A549 (cell line): ENCODE data around the gene SLC6A7. TPM values are rescaled to one million over a fixed set of nuclear protein-coding genes. Genes with fewer than 3 reads are reported as not detected.

ENCODE experiments used
- ATAC-seq, 2 experiments: fragments of 200-7000 bp in 1 of 2; fragments of >200 bp in 1 of 2; cut with Nextera tagmentation in 1 of 2; cut with Tn5 transposase in 1 of 2; 3 replicates each; pipeline versions ENCODE4 v1.8.0 to v1.9.1; 2018 to 2020; ENCODE audit warnings: mild to moderate bottlenecking in 1 of 2, moderate library complexity in 1 of 2
- CTCF ChIA-PET: fragments of 300-600 bp; sonication (Branson Sonifier 250); formaldehyde crosslinking; extraction: SDS; loops from one replicate; lab custom pipeline; 2021; ENCODE audit warnings: antibody characterized with exemption, inconsistent platforms; lab: Yijun Ruan, JAX
- POLR2A ChIA-PET: fragments of 350-600 bp; formaldehyde crosslinking; extraction: SDS; loops from one replicate; lab custom pipeline; 2021; ENCODE audit warnings: antibody characterized with exemption, inconsistent platforms; lab: Yijun Ruan, JAX
- DNase-seq, 2 experiments: peaks; one replicate each; pipeline versions ENCODE4 v3.0.0 to v3.0.0-alpha.2; 2011 to 2016; ENCODE audit warnings: low read depth in 1 of 2, low spot score in 1 of 2
- FAIRE-seq: peaks from 2 replicates; lab custom pipeline; 2011; peaks lifted over from hg19 to GRCh38; lab: Jason Lieb, UNC
- H3K27ac ChIP-seq, 2 experiments: fragments of >200 bp; sonication (Bioruptor Twin); formaldehyde crosslinking; 3 replicates each; pipeline ENCODE4 v1.5.1; 2016 to 2017
- H3K4me1 ChIP-seq: fragments of >200 bp; sonication (Bioruptor Twin); formaldehyde crosslinking; 3 replicates; pipeline ENCODE4 v1.6.1; 2016
- H3K4me2 ChIP-seq: fragments of >200 bp; sonication (Bioruptor Twin); formaldehyde crosslinking; 3 replicates; pipeline ENCODE4 v1.6.1; 2016
- H3K4me3 ChIP-seq: fragments of >200 bp; sonication (Bioruptor Twin); formaldehyde crosslinking; 3 replicates; pipeline ENCODE4 v1.5.1; 2016
- H3K9me3 ChIP-seq: fragments of >200 bp; sonication (Bioruptor Twin); formaldehyde crosslinking; 3 replicates; pipeline ENCODE4 v1.6.1; 2016
- CBX8 ChIP-seq: fragments of 200-600 bp; sonication (generic); IDR thresholded peaks from 2 replicates; pipeline ENCODE4 v1.6.1; 2016
- CEBPB ChIP-seq, 2 experiments: fragments of >200 bp in 1 of 2; sonication (Bioruptor Twin) in 1 of 2; formaldehyde crosslinking in 1 of 2; IDR thresholded peaks; 2 replicates each; pipeline ENCODE4 v1.6.1; 2012 to 2016
- EHF ChIP-seq: fragments of 250-450 bp; sonication (Bioruptor Pico); IDR thresholded peaks from 2 replicates; pipeline ENCODE4 v1.5.0; 2020; ENCODE audit warnings: mild to moderate bottlenecking
- EHMT2 ChIP-seq: fragments of 200-600 bp; sonication (generic); IDR thresholded peaks from 2 replicates; pipeline ENCODE4 v1.6.1; 2016; ENCODE audit warnings: antibody characterized with exemption, low read depth, mild to moderate bottlenecking, moderate library complexity
- ESRRA ChIP-seq: fragments of 150-350 bp; IDR thresholded peaks from 2 replicates; pipeline ENCODE4 v1.6.1; 2014; ENCODE audit warnings: mild to moderate bottlenecking, low read length, borderline replicate concordance
- FOSL2 ChIP-seq, 2 experiments: fragments of 450-650 bp in 1 of 2; fragments of >200 bp in 1 of 2; sonication (Bioruptor Twin) in 1 of 2; formaldehyde crosslinking; IDR thresholded peaks; 2 replicates each; pipeline versions ENCODE4 v1.5.0 to v1.6.1; 2016 to 2020; ENCODE audit warnings: mild to moderate bottlenecking in 1 of 2, moderate library complexity in 1 of 2
- GATA3 ChIP-seq: IDR thresholded peaks from 2 replicates; pipeline ENCODE4 v1.6.1; 2012; ENCODE audit warnings: borderline replicate concordance
- HEYL ChIP-seq: fragments of 250-450 bp; sonication (Bioruptor Pico); IDR thresholded peaks from 2 replicates; pipeline ENCODE4 v1.8.0; 2021; ENCODE audit warnings: mild to moderate bottlenecking, moderate library complexity
- HOXB5 ChIP-seq: fragments of 250-450 bp; sonication (Bioruptor Pico); IDR thresholded peaks from 2 replicates; pipeline ENCODE4 v1.5.0; 2020; ENCODE audit warnings: mild to moderate bottlenecking, moderate library complexity
- KDM1A ChIP-seq: fragments of 200-600 bp; sonication (generic); IDR thresholded peaks from 2 replicates; pipeline ENCODE4 v1.6.1; 2016; ENCODE audit warnings: low read depth, mild to moderate bottlenecking
- NPAS2 ChIP-seq: fragments of 250-450 bp; sonication (Bioruptor Pico); IDR thresholded peaks from 2 replicates; pipeline ENCODE4 v1.8.0; 2022; ENCODE audit warnings: mild to moderate bottlenecking, moderate library complexity, borderline replicate concordance
- NR3C1 ChIP-seq: fragments of >200 bp; sonication (Bioruptor Twin); formaldehyde crosslinking; IDR thresholded peaks from 3 replicates; pipeline ENCODE4 v1.6.1; 2017
- POLR2A ChIP-seq: IDR thresholded peaks from 2 replicates; pipeline ENCODE4 v1.6.1; 2012; ENCODE audit warnings: mild to moderate bottlenecking, low read length
- SREBF2 ChIP-seq: fragments of 450-650 bp; IDR thresholded peaks from 2 replicates; pipeline ENCODE4 v1.6.1; 2014; ENCODE audit warnings: mild to moderate bottlenecking, moderate library complexity
- TFCP2L1 ChIP-seq: fragments of 250-450 bp; sonication (Bioruptor Pico); IDR thresholded peaks from 2 replicates; pipeline ENCODE4 v1.5.0; 2021; ENCODE audit warnings: mild to moderate bottlenecking
- TP53 ChIP-seq: fragments of 250-450 bp; sonication (Bioruptor Pico); IDR thresholded peaks from 2 replicates; pipeline ENCODE4 v1.5.0; 2021; ENCODE audit warnings: mild to moderate bottlenecking, moderate library complexity
- ZC3H11A ChIP-seq: fragments of 450-650 bp; IDR thresholded peaks from 2 replicates; pipeline ENCODE4 v1.6.1; 2014; ENCODE audit warnings: antibody characterized with exemption, mild to moderate bottlenecking
- WGBS: methylation state at CpG from one replicate; pipeline ENCODE4 v1.1.6; 2017; ENCODE audit errors: missing lambda C conversion rate; 5-methylcytosine and 5-hydroxymethylcytosine counted together
- polyA plus RNA-seq, 4 experiments: library from polyadenylated mRNA; depleted of rRNA in 3 of 4; stranded (reverse); fragments of >200 nt; fragmentation: RNase III in 1 of 4; extraction: RNeasy Plus Mini Kit Qiagen cat#74134 plus additional on column Dnase treatment in 1 of 4; gene quantifications; 2 replicates in 3 of 4; 3 replicates in 1 of 4; pipeline ENCODE4 v1.2.3, GENCODE V29; 2011 to 2017
- TF ChIP-seq, protein P1 (sequence below): fragments of >200 bp; sonication (Bioruptor Twin); formaldehyde crosslinking; IDR thresholded peaks from 3 replicates; pipeline ENCODE4 v1.5.1; 2016
- TF ChIP-seq, protein P2 (sequence below): IDR thresholded peaks from 2 replicates; pipeline ENCODE4 v1.6.1; 2012
- TF ChIP-seq, protein P3 (sequence below): fragments of 200-600 bp; sonication (generic); IDR thresholded peaks from 2 replicates; pipeline ENCODE4 v1.6.1; 2016; ENCODE audit warnings: antibody characterized with exemption, mild to moderate bottlenecking, moderate library complexity
- TF ChIP-seq, protein P4 (sequence below): IDR thresholded peaks from 2 replicates; pipeline ENCODE4 v1.6.1; 2012; ENCODE audit warnings: low read depth, borderline replicate concordance

SLC6A7 gene
- polyA plus RNA-seq, 2 of the 4 experiments (the other 2 are of a cell fraction), result not detected

DNA sequence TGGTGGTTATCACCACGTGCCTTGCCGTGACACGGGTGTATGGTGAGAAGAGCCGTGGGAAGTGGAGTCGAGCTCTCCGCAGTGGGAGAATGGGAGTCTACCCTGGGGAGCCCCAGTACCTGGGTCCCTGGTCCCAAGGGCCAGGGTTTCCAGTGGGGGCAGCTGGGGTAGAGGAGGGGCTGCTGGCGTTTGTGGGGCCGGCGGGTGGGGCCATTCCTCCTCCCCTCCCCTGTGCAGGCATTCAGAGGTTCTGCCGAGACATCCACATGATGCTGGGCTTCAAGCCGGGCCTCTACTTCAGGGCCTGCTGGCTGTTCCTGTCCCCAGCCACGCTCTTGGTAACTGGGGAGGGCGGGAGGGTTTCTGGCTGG, 14.7 kb downstream of the SLC6A7 start:
- H3K4me2 ChIP-seq, result no peak overlapping the region
- H3K4me3 ChIP-seq, result no peak overlapping the region
- DNase-seq, result no peak
- CTCF ChIA-PET, result interaction anchor here (1.5 to 6.7 kb wide), 2 partner anchors 13 to 75 kb away, joined by 4 to 57 read pairs; no protein-coding TSS in a partner anchor
- TF ChIP-seq, protein P1, sequence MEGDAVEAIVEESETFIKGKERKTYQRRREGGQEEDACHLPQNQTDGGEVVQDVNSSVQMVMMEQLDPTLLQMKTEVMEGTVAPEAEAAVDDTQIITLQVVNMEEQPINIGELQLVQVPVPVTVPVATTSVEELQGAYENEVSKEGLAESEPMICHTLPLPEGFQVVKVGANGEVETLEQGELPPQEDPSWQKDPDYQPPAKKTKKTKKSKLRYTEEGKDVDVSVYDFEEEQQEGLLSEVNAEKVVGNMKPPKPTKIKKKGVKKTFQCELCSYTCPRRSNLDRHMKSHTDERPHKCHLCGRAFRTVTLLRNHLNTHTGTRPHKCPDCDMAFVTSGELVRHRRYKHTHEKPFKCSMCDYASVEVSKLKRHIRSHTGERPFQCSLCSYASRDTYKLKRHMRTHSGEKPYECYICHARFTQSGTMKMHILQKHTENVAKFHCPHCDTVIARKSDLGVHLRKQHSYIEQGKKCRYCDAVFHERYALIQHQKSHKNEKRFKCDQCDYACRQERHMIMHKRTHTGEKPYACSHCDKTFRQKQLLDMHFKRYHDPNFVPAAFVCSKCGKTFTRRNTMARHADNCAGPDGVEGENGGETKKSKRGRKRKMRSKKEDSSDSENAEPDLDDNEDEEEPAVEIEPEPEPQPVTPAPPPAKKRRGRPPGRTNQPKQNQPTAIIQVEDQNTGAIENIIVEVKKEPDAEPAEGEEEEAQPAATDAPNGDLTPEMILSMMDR, result no peak
- TF ChIP-seq ZC3H11A (no peak), HOXB5 (no peak), EHF (CRISPR knock-in tag) (no peak), CEBPB (IDR thresholded peaks at IDR 0.05) (no peak), TFCP2L1 (CRISPR knock-in tag) (no peak), TP53 (no peak), GATA3 (no peak), CBX8 (no peak), SREBF2 (no peak), FOSL2 (IDR thresholded peaks at IDR 0.05) (no peak), FOSL2 (CRISPR knock-in tag; IDR thresholded peaks at IDR 0.05) (no peak), ESRRA (no peak), HEYL (CRISPR knock-in tag) (no peak), NPAS2 (CRISPR knock-in tag) (no peak), EHMT2 (no peak), NR3C1 (no peak), POLR2A (no peak)
- TF ChIP-seq, protein P2, sequence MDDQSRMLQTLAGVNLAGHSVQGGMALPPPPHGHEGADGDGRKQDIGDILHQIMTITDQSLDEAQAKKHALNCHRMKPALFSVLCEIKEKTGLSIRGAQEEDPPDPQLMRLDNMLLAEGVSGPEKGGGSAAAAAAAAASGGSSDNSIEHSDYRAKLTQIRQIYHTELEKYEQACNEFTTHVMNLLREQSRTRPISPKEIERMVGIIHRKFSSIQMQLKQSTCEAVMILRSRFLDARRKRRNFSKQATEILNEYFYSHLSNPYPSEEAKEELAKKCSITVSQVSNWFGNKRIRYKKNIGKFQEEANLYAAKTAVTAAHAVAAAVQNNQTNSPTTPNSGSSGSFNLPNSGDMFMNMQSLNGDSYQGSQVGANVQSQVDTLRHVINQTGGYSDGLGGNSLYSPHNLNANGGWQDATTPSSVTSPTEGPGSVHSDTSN, result no peak
- TF ChIP-seq, protein P3, sequence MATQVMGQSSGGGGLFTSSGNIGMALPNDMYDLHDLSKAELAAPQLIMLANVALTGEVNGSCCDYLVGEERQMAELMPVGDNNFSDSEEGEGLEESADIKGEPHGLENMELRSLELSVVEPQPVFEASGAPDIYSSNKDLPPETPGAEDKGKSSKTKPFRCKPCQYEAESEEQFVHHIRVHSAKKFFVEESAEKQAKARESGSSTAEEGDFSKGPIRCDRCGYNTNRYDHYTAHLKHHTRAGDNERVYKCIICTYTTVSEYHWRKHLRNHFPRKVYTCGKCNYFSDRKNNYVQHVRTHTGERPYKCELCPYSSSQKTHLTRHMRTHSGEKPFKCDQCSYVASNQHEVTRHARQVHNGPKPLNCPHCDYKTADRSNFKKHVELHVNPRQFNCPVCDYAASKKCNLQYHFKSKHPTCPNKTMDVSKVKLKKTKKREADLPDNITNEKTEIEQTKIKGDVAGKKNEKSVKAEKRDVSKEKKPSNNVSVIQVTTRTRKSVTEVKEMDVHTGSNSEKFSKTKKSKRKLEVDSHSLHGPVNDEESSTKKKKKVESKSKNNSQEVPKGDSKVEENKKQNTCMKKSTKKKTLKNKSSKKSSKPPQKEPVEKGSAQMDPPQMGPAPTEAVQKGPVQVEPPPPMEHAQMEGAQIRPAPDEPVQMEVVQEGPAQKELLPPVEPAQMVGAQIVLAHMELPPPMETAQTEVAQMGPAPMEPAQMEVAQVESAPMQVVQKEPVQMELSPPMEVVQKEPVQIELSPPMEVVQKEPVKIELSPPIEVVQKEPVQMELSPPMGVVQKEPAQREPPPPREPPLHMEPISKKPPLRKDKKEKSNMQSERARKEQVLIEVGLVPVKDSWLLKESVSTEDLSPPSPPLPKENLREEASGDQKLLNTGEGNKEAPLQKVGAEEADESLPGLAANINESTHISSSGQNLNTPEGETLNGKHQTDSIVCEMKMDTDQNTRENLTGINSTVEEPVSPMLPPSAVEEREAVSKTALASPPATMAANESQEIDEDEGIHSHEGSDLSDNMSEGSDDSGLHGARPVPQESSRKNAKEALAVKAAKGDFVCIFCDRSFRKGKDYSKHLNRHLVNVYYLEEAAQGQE, result no peak
- TF ChIP-seq, protein P4, sequence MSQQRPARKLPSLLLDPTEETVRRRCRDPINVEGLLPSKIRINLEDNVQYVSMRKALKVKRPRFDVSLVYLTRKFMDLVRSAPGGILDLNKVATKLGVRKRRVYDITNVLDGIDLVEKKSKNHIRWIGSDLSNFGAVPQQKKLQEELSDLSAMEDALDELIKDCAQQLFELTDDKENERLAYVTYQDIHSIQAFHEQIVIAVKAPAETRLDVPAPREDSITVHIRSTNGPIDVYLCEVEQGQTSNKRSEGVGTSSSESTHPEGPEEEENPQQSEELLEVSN, result no peak
- TF ChIP-seq, all 56 proteins: peak for 0
- Histone ChIP-seq H3K9me3 (no peaks in the 10 kb centered on the region), H3K27ac (no peak overlapping the region), H3K4me1 (peaks cover 7% of the 10 kb centered on the region; the same call in 1 of the 3 replicates)
- FAIRE-seq (no peak), ATAC-seq (no peak)
- POLR2A ChIA-PET, result no interaction called here
- 91% methylated on average over 9 of the region's 13 CpGs for whole genome bisulfite sequencing

DNA sequence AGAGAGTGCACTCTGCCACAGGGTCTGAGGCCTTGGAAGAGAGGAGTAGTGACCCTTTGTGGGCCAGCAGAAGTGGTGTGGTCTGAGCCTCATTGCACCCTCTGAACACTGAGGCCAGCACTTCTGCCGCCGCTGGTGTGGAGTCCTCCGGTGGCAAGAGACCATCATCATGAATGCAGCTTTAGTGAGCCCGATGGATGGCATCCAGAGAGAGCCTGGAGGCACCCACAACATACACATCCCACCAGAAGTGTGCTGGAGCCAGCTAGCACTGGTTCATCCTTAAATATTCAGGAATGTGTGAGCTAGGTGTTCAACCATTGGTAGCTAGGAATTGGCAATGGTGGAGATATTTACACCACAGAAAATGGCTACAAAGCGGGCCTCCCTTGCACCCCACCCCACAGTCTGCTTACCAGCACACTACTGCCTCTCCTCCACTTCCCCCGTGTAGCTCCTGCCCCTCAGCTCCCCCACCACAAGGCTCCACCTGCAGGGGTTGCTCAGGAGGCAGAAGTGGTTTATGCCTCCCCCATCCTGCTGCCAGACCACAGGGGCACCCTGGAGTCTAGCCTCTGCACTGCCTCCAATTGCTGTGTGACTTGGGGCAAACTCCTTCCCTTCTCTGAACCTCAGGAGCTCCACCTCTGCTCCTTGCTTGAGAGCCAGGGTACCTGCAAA, 16.4 kb downstream of the SLC6A7 start:
- ATAC-seq, result no peak

More for the DNA sequence above, 16.4 kb downstream of the SLC6A7 start:
- CTCF ChIA-PET, result interaction anchor here (0.5 to 6.7 kb wide), 9 partner anchors 11 to 1032 kb away, joined by 3 to 57 read pairs (median 4); no protein-coding TSS in a partner anchor
- no peaks in the 10 kb centered on the region for H3K9me3 ChIP-seq
- WGBS, result 77% methylated on average over 6 of the region's 6 CpGs
- H3K4me3 ChIP-seq, result no peak overlapping the region
- POLR2A ChIA-PET, result no interaction called here
- DNase-seq (no peak), FAIRE-seq (no peak)
- H3K4me2 ChIP-seq, result no peak overlapping the region
- peaks cover 7% of the 10 kb centered on the region; the same call in 1 of the 3 replicates for H3K4me1 ChIP-seq
- no peak overlapping the region for H3K27ac ChIP-seq
- TF ChIP-seq KDM1A (no peak), CBX8 (no peak)
